Dedifferentiated amniotic fluid mesenchymal stem cell (primary cell): ENCODE measurements around the gene VASP.
A peak's percentile ranks its signal among the peaks of the same experiment; 100 is the strongest.

ENCODE experiments used
- DNase-seq: peaks from one replicate; pipeline ENCODE4 v3.0.0-alpha.2; 2016; ENCODE audit errors: extremely low spot score

The VASP gene

DNA sequence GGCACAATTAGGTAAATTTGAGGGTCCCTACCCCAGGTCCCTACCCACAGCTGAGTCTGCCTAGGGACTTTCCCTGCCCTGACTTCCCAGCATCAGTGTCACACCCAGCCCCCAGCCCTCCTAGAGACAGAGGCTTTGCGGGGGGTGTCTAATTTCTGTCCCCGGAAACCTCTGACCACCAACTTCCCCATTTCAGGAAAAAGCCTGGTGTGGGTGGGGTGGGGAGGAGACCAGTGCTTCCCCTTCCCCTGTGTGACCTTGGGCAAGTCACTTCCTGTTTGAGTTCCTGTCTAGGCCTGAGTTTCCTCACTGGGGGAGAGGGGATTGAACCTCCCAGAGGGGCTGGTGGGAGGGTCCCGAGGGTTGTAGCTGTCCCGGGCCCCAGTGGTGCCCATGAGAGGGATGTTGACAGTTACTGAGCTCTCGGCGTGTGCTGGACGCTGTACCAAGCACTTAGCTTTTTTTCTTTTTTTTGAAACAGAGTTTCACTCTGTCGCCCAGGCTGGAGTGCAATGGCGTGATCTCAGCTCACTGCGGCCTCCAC lies 7.9 kb downstream of the VASP start:
- no peak for DNase-seq

DNA sequence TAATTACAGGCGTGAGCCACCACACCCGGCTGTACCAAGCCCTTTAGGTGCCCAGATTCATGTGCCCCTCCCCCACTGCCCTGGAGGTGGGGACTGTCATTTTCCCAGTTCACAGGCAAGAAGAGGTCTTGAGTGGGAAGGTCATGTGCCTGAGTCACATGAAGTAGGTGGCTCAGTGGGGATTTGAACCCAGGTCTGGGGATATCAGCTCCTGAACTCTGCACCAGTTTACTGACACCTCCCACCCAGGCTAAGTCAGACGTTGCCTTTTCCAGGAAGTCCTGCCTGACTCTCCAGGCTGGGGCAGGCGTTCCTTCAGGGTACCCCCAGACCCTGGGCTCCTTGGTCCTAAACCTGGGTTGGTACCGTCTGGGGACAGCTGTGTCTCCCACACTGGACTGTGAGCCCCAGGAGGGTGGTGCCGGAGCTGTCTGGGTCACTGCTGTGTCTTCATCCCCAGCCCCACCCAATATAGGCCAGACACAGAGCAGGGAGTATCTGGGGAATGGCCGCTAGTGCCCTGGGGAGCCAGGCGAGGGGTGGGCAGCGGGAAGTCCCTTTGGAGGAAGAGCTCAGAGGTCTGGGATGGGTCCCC lies 8.6 kb downstream of the VASP start:
- no peak for DNase-seq

DNA sequence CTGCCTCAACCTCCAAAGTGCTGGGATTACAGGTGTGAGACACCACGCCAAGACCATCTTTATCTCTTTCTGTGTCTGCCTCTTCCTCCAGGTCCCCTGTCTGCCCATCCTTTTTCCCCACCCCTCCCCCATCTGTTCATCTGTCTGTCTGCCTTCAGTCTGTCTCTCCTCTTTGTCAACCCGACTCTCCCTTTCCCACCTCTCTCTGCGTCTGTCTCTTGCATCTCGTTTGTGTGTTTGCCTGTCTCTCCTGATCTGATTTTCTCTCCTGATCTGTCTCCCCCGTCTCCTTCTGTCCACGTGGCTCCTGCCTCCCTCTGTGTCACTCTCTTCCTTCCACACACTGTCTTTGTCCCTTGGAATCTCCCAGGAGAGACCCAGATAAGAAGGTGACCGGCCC lies 10.0 kb downstream of the VASP start:
- DNase-seq: no peak

DNA sequence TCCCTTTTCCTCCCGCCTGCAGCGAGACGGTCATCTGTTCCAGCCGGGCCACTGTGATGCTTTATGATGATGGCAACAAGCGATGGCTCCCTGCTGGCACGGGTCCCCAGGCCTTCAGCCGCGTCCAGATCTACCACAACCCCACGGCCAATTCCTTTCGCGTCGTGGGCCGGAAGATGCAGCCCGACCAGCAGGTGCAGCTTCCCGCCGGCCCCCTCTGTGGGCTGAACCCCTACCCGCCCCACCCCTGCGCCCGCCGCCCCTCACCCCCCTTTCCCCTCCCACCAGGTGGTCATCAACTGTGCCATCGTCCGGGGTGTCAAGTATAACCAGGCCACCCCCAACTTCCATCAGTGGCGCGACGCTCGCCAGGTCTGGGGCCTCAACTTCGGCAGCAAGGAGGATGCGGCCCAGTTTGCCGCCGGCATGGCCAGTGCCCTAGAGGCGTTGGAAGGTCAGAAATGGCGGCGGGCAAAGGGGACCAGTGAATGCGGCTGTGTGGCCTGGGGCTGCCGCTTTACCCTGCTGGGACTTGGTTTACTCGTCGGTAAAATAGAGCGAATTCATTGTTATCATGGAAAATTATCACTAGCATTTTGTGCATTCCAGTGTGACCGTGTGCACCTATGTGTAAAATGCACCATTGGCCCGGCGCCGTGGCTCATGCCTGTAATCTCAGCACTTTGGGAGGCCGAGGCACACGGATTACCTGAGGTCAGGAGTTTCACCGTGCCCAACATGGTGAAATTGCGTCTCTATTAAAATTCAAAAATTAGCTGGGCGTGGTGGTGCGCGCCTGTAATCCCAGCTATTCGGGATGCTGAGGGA lies 10.6 kb downstream of the VASP start:
- DNase-seq: no peak

DNA sequence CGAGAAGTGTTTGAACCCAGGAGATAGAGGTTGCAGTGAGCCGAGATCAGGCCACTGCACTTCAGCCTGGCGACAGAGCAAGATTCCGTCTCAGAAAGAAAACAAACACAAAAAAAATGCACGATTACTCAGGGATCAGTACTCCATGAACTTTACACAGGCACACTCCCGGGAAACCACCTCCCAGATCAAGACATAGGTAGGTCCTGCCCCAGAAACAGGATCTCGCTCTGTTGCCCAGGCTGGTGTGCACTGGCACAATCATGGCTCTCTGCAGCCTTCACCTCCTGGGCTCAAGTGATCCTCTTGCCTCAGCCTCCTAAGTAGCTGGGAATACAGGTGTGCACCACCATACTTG lies 11.2 kb downstream of the VASP start:
- no peak for DNase-seq

DNA sequence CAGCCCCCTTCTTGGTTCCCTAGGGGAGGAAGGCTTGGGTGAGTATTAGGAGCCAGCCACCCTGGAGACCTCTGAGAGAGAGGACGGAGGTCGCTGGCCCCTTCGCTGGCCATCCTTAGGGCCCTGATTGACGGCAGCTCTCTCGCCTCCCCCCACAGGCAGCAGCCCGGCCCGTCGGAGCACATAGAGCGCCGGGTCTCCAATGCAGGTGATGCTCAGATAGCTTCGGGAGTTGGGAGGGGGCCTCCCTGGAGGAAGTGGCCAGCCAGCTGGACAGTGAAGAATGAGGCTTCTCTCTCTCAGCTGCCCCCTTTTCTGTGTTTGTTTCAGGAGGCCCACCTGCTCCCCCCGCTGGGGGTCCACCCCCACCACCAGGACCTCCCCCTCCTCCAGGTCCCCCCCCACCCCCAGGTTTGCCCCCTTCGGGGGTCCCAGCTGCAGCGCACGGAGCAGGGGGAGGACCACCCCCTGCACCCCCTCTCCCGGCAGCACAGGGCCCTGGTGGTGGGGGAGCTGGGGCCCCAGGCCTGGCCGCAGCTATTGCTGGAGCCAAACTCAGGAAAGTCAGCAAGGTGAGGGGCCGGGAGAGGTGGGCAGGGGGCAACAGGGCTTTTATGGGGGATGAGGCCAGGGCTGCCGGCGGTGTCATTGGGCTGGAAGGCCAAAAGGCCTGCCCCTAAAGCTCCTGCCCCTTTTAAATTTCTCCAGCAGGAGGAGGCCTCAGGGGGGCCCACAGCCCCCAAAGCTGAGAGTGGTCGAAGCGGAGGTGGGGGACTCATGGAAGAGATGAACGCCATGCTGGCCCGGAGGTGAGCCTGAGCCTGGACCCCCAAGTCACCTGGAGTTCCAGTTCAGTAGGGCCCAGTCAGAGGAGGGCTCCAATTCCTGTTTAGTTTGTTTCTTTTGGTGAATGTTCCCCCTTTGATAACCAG lies 15.0 kb downstream of the VASP start:
- DNase-seq: no peak

DNA sequence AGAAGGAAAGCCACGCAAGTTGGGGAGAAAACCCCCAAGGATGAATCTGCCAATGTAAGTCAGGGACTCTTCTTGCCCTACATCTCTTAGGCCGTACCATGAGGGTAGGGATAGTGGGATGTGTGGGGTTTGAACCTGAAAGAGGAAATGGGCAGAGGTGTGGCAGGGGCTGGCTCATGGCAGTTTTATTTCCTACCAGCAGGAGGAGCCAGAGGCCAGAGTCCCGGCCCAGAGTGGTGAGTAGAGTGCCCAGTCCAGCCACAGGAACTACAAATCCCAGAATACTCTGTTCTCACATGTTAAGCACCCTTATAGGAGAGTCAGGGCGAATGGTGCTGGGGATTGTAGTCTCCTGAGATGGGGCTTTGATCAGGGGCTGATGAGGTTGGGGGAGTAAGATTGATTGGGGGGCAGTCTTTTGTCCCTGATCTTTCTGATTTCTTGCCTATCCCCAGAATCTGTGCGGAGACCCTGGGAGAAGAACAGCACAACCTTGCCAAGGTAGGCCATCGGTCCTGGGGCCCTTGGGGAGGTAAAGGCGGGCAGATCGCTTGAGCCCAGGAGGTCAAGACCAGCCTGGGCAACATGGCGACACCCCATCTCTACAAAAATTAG lies 16.5 kb downstream of the VASP start:
- DNase-seq: peak; percentile 81

DNA sequence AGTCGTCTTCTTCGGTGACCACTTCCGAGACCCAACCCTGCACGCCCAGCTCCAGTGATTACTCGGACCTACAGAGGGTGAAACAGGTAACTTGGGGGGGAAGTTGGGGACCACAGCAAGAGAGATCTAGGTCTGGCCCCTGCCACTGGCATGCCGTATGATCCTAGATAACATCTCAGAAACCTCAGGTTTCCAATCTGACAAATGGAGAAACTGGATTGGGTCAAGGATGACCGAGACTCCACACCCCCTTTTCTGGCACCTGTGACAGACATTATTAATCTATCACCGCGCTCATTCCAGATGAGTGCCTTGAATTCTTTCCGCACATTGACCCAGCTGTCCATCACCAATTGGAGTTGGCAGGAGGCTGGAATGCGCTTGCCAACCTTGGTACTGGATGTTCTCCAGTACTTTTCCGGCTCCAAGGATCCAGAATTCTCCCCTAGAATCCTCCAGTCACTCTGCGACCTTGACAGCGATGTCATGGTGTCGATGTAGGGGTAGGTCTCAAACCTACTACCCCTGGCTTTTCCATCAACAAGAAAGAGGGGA lies 17.4 kb downstream of the VASP start:
- DNase-seq: no peak

DNA sequence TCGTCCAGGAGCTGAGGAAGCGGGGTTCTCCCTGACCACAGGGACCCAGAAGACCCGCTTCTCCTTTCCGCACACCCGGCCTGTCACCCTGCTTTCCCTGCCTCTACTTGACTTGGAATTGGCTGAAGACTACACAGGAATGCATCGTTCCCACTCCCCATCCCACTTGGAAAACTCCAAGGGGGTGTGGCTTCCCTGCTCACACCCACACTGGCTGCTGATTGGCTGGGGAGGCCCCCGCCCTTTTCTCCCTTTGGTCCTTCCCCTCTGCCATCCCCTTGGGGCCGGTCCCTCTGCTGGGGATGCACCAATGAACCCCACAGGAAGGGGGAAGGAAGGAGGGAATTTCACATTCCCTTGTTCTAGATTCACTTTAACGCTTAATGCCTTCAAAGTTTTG lies 18.9 kb downstream of the VASP start:
- DNase-seq: no peak

DNA sequence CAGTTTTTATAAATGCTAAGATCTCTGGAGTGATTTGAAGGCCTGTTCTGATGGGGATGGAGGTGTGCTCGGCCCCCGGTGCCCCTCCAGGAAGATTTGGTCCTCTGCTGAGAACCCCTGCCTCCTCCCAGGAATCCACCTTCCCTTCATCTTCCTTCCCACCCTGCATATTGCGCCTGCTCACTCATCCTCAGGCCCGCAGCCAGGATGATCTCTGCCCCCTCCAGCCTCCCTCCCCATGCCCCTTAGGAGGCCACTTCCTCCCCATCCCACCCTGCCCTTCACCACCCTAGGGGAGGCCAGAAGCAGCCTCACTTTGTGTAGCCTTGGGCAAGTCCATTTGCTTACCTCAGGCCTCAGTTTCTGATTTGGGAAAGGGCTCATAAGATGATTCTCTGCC lies 19.7 kb downstream of the VASP start:
- no peak for DNase-seq

DNA sequence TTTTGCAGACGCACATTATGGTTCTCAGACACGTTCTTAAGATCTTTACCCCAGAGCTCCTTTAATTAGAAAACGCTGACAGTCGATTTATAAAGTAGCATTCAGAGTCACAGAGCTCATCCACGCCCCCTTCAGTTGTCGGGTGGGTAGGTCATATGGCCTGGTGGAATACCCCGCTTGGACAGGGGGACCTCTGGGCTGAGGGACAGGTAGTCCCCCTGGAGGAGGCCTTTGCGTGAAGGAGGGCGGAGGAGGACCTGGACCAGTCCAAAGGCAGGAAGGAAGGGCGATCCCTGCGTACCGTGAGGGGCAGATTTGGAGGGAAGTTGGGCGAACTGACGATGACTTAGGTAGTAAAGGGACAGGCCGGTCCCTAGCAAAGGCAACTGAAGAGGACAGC lies 20.5 kb downstream of the VASP start:
- DNase-seq: no peak

DNA sequence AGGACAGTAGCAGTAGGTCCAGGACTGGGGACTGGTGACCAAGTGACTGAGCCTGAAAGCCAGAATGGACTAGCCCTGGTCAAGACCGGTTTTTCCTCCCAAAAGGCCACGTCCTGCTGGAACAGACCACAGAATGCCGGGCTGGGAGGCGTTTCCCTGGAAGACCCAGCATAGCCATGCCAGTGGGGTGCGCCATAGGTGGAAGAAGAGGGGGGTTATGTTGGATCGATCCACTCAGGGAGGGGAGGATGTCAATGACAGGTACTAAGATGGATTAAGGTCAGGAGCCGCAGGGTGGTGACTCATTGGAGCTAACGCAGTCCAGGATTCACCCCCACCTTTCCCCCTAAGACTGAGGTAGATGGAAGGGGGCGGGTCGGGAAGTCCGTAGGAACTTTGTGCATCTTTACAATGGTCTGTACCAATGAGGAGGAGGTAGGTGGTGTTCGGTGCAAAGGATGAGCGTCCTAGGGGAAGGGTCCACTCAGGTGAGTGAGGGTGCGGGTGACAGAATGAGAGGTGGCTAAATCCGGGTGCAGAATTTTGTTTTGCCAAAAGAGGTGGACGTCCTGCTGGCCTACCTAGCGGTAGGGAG lies 21.0 kb downstream of the VASP start:
- no peak for DNase-seq

DNA sequence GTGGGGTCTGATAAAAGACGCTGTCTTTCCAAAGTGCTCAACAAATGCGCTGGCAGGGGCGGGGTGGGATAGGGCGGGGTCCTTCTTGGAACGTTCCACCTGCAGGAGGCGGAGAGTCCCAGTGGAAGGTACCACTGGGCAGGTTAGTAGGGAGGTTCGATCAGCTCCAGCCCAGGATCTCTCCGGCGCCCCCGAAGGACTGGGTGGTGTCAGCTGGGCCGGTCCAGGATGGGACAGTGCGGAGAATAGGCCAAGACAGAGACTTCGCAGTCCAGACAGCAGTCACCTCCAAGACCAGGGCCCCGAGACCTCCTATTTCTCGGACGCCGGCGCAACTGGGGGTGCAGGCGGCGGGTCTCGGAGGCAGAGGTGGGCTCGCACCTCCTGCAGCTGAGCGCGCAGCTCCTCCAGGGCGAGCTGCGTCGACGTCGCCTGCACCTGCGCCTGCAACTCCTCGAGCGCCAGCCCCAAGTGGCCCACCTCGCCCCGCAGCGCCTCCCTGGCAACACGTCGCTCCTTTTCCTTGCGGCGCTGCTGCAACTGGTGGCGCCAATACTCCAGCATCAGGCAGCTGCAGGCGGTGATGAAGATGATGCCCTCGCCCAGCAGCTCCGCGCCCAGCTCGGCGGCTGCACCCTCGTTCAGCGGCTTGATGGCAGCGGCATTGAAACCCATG lies 21.6 kb downstream of the VASP start:
- no peak for DNase-seq

DNA sequence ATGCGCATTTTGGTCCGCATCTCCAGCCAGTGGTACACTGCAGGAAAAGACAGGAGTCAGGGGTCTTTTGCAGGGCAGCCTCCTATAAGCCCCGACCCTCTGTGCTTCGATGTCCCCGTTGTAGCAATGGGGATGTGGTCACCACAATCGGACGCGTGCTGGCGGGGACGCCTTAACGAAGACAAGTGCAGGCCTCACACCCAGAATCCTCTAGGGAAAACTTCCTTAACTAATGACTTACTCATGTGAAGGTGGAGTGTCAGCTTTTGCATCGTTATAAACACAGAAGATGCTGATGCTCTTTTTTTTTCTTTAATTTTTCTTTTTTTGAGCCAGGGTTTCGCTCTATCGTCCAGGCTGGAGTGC lies 22.1 kb downstream of the VASP start:
- DNase-seq: no peak

DNA sequence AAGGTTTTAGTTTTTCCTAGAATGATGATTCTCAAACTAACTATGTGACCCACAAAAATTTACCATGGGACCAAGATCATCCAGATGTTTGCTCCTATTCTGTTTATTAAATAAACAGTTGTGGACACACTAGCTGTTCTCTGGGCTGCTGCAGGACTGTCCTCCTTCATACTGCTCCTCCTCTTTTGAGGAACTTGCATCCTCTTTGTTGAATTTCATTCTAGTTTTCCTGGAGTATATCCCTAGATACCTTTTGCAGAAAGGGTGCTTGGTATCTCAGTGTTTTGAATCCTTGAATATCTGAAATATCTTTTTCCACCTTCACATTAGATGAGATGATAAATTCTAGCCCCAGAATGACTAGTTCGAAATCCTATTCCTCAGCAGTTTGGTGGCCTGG lies 24.1 kb downstream of the VASP start:
- no peak for DNase-seq

DNA sequence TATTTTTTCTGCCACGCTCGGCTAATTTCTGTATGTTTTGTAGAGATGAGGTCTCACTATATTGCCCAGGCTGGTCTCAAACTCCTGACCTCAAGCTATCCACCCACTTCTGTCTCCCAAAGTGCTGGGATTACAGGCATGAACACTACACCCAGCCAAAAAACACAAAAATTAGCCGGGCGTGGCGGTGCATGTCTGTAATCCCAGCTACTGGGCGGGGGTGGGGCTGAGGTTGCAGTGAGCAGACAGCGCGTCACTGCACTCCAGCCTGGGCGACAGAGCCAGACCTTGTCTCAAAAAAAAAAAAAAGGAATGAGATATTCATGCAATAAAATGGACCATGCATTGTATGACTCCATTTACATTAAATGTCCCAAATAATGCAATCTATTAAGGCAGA lies 32.2 kb downstream of the VASP start:
- DNase-seq: no peak

DNA sequence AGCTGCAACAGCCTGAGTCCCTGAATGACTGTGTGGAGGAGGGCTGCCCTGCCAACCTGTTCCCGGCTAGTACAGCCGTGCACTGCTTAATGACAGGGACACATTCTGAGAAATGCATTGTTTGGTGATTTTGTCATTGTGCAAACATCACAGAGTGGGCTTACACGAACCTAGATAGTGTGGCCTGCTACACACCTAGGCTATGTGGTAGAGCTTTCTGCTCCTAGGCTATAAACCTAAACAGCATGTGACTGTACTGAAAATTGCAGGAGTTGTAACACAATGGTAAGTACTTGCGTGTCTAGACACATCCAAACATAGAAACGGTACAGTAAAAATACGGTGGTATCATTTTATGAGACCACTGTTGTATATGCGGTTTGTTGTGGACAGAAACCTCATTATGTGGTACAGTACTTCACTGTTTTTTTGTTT lies 35.0 kb downstream of the VASP start:
- no peak for DNase-seq

DNA sequence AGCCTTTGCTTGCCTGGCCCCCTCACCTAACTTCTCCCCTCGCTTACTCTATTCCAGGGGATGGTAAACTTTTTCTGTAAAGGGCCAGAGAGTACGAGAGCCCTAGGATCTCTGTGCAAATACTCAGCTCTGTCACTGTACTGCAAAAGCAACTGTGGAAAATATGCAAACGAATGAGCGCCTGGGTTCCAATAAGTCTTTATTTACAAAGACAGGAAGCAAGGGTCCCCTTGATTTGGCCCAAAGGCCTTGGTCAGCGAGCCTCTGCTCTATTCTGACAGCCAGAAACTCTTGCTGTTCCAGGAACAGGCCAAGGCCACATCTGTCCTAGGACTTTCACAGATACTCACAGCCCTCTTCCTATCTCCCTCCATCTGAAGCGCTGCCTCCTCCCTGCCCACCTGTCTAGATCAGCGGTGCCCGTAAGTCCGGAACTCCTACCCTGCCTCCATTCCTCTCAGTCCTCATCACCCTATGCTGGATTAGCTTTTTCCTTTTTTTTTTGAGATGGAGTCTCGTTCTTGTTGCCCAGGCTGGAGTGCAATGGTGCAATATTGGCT lies 40.0 kb downstream of the VASP start:
- DNase-seq: no peak

DNA sequence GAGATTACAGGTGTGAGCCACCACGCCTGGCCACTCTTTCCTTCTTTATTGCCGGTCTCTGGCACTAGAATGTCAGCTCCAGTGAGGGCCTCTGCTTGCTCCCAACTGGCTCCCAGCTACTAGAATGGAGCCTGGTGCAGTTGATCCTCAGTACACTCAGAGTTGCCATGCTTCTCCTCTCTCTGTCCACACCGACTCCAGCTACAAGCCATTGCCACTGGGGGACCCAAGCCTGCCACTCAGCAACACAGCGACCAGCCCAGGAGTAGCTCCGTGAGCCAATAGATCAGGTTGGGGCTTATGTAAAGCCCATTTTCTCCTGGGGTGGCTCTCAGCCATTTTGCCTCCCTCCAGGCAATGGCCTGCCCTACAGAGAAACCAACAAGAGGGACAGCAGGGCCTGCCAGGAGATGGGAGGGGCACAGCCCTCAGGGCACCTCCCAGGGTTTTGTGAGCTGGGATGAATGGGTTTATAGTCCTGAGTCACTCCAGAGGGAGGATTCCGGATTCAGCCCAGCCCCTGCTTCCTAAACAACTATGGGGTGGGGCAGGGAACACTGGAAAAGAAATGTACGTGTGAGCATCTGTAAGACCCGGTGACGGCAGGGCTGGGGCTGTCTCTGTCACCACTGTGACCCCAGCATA lies 40.8 kb downstream of the VASP start:
- peak; percentile 66 for DNase-seq

DNA sequence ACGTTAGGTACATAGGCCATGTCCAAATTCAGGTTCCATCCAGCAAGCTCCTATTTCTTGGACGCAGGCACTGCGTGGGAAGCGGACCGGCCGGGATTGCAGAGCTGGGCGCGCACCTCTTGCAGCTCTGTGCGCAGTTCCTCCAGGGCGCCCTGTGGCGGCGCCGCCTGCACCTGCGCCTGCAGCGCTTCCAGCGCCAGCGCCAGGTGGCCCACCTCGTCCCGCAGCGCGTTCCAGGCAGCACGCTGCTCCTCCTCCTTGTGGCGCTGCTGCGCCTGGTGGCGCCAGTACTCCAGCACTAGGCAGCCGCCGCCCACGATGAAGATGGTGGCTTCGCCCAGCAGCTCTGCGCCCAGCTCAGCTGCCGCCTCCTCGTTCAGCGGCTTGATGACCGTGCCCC lies 46.2 kb downstream of the VASP start:
- no peak for DNase-seq
